Astrocyte of the spinal cord (primary cell): ENCODE data around the gene GCC1.
"Not testable (repeated sequence)": the region's sequence is repeated elsewhere in the genome, so short reads cannot be mapped to it uniquely, and the experiment has no call there.

Source experiments
- DNase-seq: peaks from one replicate; pipeline ENCODE4 v3.0.0; 2011; ENCODE audit warnings: low read depth, low spot score
- H3K4me3 ChIP-seq: 2 replicates; pipeline ENCODE4 v1.5.1; 2011; ENCODE audit warnings: low read depth, mild to moderate bottlenecking, low read length, moderate library complexity
- in situ Hi-C: cut with HindIII; loops from 2 replicates; pipeline ENCODE4 v1.10.0; 2017; ENCODE audit warnings: low sequenced_read_pairs
- TF ChIP-seq, protein P1 (sequence below): IDR thresholded peaks from 2 replicates; pipeline ENCODE4 v1.5.1; 2012; ENCODE audit warnings: low read depth, mild to moderate bottlenecking, low read length, inconsistent platforms

The GCC1 gene

DNA sequence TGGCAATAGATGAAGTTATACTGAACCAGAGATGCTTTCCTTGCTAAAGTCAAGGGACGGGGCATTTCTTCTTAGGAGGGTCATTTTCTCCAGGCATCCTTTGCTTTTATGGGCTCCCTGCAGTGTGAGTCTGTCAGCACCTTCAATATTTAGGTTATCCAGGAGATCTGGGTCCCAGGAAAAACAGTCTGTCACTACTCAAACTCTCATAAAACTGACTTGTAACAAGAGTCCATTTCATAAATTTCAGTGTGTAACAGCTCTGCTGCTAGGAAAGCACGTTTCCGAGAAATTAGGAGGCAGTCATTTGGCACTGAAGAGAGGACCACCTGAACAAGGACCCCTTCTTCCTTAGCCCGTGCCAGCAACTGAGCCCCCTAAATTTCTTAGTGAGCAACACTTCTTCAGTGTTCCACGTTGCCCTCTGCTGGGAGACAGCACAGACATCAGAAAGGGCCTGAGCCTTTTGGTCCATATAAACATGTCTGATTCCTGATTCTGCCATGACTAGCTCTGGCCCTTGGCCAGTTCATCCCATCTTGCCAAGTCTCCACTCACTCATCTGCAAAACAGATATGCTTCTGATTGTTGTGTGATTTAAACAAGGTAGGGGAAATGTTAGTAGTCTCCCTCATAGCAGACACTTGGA is 7.2 kb downstream of the GCC1 start:
- TF ChIP-seq, protein P1, sequence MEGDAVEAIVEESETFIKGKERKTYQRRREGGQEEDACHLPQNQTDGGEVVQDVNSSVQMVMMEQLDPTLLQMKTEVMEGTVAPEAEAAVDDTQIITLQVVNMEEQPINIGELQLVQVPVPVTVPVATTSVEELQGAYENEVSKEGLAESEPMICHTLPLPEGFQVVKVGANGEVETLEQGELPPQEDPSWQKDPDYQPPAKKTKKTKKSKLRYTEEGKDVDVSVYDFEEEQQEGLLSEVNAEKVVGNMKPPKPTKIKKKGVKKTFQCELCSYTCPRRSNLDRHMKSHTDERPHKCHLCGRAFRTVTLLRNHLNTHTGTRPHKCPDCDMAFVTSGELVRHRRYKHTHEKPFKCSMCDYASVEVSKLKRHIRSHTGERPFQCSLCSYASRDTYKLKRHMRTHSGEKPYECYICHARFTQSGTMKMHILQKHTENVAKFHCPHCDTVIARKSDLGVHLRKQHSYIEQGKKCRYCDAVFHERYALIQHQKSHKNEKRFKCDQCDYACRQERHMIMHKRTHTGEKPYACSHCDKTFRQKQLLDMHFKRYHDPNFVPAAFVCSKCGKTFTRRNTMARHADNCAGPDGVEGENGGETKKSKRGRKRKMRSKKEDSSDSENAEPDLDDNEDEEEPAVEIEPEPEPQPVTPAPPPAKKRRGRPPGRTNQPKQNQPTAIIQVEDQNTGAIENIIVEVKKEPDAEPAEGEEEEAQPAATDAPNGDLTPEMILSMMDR = peak; percentile 28
- DNase-seq = peak; percentile 22
- in situ Hi-C loops = no loop called here
- H3K4me3 ChIP-seq = no peak overlapping the region

DNA sequence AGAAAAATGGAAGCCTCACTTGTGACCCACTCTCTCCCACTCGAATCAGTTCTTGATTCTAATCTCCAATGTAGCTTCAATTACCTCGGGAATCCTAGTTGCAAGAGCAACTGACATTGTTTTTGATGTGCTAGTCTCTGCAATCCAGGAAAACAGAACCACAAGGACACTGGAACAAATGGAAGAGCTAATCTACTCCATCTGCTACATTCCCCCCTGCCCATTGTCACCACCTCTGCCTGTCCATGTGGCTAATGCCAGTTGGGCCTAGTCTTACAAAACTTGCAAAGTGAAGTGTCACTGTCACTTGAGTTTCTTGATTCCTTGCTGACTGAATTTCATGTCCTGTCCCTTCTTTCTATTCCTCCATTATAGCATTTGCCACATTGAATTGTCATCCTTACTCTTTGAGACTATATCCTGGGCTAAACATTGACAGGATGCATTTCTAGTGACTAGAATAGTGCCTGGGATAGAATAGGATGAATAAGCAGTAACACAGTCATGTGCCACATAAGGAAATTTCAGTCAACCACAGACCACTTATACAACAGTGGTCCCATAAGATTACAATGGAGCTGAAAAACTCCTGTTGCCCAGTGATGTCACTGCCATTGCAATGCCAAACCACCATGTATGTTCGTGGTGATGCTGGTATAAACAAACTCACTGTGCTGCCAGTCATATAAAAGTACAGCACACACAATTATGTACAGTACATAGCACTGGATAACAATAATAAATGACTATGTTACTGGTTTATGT is 13.5 kb downstream of the GCC1 start:
- in situ Hi-C loops = no loop called here
- TF ChIP-seq, protein P1 = no peak
- DNase-seq = peak; percentile 12
- H3K4me3 ChIP-seq = no peak overlapping the region

DNA sequence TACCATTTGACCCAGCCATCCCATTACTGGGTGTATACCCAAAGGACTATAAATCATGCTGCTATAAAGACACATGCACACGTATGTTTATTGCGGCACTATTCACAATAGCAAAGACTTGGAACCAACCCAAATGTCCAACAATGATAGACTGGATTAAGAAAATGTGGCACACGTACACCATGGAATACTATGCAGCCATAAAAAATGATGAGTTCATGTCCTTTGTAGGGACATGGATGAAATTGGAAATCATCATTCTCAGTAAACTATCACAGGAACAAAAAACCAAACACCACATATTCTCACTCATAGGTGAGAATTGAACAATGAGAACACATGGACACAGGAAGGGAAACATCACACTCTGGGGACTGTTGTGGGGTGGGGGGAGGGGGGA is 17.4 kb downstream of the GCC1 start:
- H3K4me3 ChIP-seq, in situ Hi-C loops: not testable (repeated sequence)

DNA sequence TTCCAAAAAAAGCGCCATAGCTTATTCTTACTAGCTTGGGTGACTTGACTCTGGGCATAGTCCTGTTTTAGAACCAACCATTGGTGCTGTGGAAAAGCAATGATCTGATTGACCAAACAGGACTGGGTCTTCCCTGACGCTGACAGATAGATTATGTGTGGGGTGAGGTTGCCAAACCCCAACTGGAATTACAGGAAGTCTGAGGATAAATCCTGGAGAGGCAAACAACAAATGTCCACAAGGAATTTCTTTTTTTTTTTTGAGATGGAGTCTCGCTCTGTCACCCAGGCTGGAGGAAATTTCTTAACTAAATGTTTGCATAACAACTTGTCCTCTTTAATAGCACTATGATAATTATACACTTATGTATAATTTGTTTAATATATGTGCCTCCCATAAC is 19.2 kb downstream of the GCC1 start:
- no peak for DNase-seq
- H3K4me3 ChIP-seq = no peak overlapping the region
- TF ChIP-seq, protein P1 = no peak
- in situ Hi-C loops = no loop called here

More for the DNA sequence above, 17.4 kb downstream of the GCC1 start:
- DNase-seq = not testable (repeated sequence)

DNA sequence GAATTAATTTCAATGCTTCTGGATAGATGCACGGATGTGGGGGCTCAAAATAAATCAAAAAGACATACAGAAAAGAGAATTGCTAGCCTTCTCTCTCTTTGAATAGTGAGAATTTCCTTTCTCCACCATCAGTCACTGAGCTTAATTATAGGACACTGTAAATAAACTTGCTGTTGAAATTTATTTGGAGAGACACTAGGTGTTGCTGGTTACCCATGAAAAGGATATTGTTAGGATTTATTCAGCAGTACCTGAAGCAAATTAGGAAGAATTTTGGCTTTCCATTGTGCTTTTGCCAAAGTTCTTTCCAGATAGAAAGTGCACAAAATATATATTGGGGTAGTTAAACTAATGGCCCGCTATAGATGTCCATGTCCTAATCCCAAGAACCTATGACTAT is 27.6 kb downstream of the GCC1 start:
- in situ Hi-C loops = no loop called here
- no peak for DNase-seq
- no peak overlapping the region for H3K4me3 ChIP-seq
- TF ChIP-seq, protein P1 = no peak

DNA sequence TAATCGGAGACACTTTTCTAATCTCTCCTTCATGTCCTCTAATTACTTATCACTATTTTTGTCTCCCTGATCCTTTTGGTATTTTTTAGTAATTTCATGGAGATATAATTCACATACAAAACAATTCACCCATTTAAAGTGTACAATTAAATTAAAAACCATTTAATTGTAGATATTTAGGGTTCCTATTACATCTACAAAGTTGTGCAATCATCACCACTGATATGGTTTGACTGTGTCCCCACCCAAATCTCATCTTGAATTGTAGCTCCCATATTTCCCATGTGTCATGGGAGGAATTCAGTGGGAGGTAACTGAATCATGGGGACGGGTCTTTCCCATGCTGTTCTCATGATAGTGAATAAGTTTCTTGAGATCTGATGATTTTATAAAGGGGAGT is 29.0 kb downstream of the GCC1 start:
- H3K4me3 ChIP-seq = no peak overlapping the region
- TF ChIP-seq, protein P1 = no peak
- in situ Hi-C loops = no loop called here
- no peak for DNase-seq

DNA sequence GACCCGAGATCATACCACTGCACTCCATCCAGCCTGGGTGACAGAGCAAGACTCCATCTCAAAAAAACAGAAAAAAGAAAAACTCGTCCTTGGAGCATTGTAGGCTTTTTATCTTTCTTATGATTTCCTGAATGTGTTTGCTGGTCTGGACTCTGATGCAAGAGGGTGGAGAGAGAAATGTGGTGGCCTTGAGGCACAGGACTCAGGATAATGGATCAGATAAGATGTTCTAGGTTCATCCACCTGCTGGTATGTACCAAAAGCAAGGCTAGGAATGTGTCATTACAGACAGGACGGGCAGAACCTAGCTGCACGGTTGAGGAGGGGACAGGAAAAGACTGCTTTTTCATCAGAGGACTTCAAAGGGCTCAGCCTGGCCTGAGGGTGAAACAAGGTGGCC is 33.5 kb downstream of the GCC1 start:
- TF ChIP-seq, protein P1 = no peak
- H3K4me3 ChIP-seq = no peak overlapping the region
- in situ Hi-C loops = no loop called here
- DNase-seq = no peak
